WTC11 (cell line): ENCODE data around the gene ST13. TPM values are rescaled to one million over a fixed set of nuclear protein-coding genes. Genes with fewer than 3 reads are reported as not detected.
"Not testable (repeated sequence)": the region's sequence is repeated elsewhere in the genome, so short reads cannot be mapped to it uniquely, and the experiment has no call there.

Experiments used
- ATAC-seq: fragments of 200-7000 bp; cut with Tn5 transposase; 2 replicates; pipeline ENCODE4 v1.10.0; 2021; ENCODE audit warnings: mild to moderate bottlenecking, moderate library complexity
- CTCF ChIA-PET: fragments of 300-600 bp; sonication (Branson Sonifier 250); formaldehyde crosslinking; loops from one replicate; lab custom pipeline; 2021; ENCODE audit warnings: antibody characterized with exemption; lab: Charles Lee
- POLR2A ChIA-PET: fragments of 350-600 bp; sonication (Branson Sonifier 250); formaldehyde crosslinking; loops from one replicate; lab custom pipeline; 2021; ENCODE audit warnings: antibody characterized with exemption; lab: Charles Lee
- DNase-seq: peaks from one replicate; pipeline ENCODE4 v3.0.0; 2021; ENCODE audit warnings: low spot score
- H3K27ac Mint-ChIP-seq: 2 replicates; pipeline ENCODE4 v1.8.0; 2021; ENCODE audit warnings: mixed read lengths
- H3K27me3 Mint-ChIP-seq: 2 replicates; pipeline ENCODE4 v1.8.0; 2021; ENCODE audit warnings: low read depth, mild to moderate bottlenecking, moderate library complexity, mixed read lengths
- H3K36me3 Mint-ChIP-seq: 2 replicates; pipeline ENCODE4 v1.8.0; 2021; ENCODE audit warnings: mixed read lengths
- H3K4me1 Mint-ChIP-seq: 2 replicates; pipeline ENCODE4 v1.8.0; 2022; ENCODE audit warnings: mixed read lengths
- H3K4me3 Mint-ChIP-seq: 2 replicates; pipeline ENCODE4 v1.8.0; 2021; ENCODE audit warnings: mild to moderate bottlenecking, moderate library complexity, mixed read lengths
- H3K9me3 Mint-ChIP-seq: 2 replicates; pipeline ENCODE4 v1.8.0; 2021; ENCODE audit warnings: mixed read lengths
- ARID4B ChIP-seq: sonication (generic); formaldehyde crosslinking; IDR thresholded peaks from 2 replicates; pipeline ENCODE4 v1.8.0; 2023; ENCODE audit warnings: missing genetic modification reagents, mild to moderate bottlenecking, borderline replicate concordance
- EMX1 ChIP-seq: fragments of 250-450 bp; sonication (Bioruptor Pico); IDR thresholded peaks from 2 replicates; pipeline ENCODE4 v1.8.0; 2021; ENCODE audit warnings: mild to moderate bottlenecking
- ERG ChIP-seq: fragments of 250-450 bp; sonication (Bioruptor Pico); IDR thresholded peaks from 2 replicates; pipeline ENCODE4 v1.8.0; 2021; ENCODE audit warnings: mild to moderate bottlenecking
- FOXP4 ChIP-seq: sonication (generic); formaldehyde crosslinking; IDR thresholded peaks from 2 replicates; pipeline ENCODE4 v1.8.0; 2022; ENCODE audit warnings: mild to moderate bottlenecking, missing genetic modification reagents
- MAX ChIP-seq: sonication (generic); formaldehyde crosslinking; IDR thresholded peaks from 2 replicates; pipeline ENCODE4 v1.8.0; 2022; ENCODE audit warnings: mild to moderate bottlenecking, missing genetic modification reagents
- MYBL2 ChIP-seq: sonication (generic); formaldehyde crosslinking; IDR thresholded peaks from 2 replicates; pipeline ENCODE4 v1.8.1; 2023; ENCODE audit warnings: mild to moderate bottlenecking, moderate library complexity, missing genetic modification reagents
- NR2C2 ChIP-seq: sonication (generic); formaldehyde crosslinking; IDR thresholded peaks from 2 replicates; pipeline ENCODE4 v1.8.0; 2022; ENCODE audit warnings: mild to moderate bottlenecking, missing genetic modification reagents
- OVOL2 ChIP-seq: fragments of 250-450 bp; sonication (Bioruptor Pico); IDR thresholded peaks from 2 replicates; pipeline ENCODE4 v1.9.0; 2021; ENCODE audit warnings: mild to moderate bottlenecking, borderline replicate concordance
- PREB ChIP-seq: sonication (generic); formaldehyde crosslinking; IDR thresholded peaks from 2 replicates; pipeline ENCODE4 v1.8.1; 2022; ENCODE audit warnings: mild to moderate bottlenecking, missing genetic modification reagents, moderate library complexity, borderline replicate concordance
- SMAD3 ChIP-seq: sonication (generic); formaldehyde crosslinking; IDR thresholded peaks from 2 replicates; pipeline ENCODE4 v1.8.0; 2022; ENCODE audit warnings: missing genetic modification reagents, mild to moderate bottlenecking, borderline replicate concordance
- SMAD4 ChIP-seq: sonication (generic); formaldehyde crosslinking; IDR thresholded peaks from 2 replicates; pipeline ENCODE4 v1.8.0; 2022; ENCODE audit warnings: mild to moderate bottlenecking, missing genetic modification reagents
- USF2 ChIP-seq: sonication (generic); formaldehyde crosslinking; IDR thresholded peaks from 2 replicates; pipeline ENCODE4 v1.8.1; 2023; ENCODE audit warnings: mild to moderate bottlenecking, missing genetic modification reagents, moderate library complexity
- ZNF423 ChIP-seq: fragments of 250-450 bp; sonication (Bioruptor Pico); IDR thresholded peaks from 2 replicates; pipeline ENCODE4 v2.1.2; 2022; ENCODE audit warnings: mild to moderate bottlenecking, moderate library complexity
- ZSCAN18 ChIP-seq: fragments of 250-450 bp; sonication (Bioruptor Pico); IDR thresholded peaks from 2 replicates; pipeline ENCODE4 v2.1.2; 2022; ENCODE audit warnings: mild to moderate bottlenecking, moderate library complexity
- microRNA-seq: library from miRNA; unstranded; fragments of <30 nt; microRNA quantifications from one replicate; pipeline ENCODE4 v1.2.0, GENCODE V29; 2022; ENCODE audit warnings: borderline number of aligned reads
- total RNA-seq: library from RNA; stranded (reverse); gene quantifications from 3 replicates; pipeline ENCODE4 v1.2.3, GENCODE V29; 2021

ST13 gene
- total RNA-seq, 1 experiment from 2014 or later, result 289 TPM

GRCh38 chr22:40782521-40782920 lies 73.9 kb downstream of the ST13 start (continued):
- no peak for TF ChIP-seq SMAD4
- no peak for TF ChIP-seq ARID4B (CRISPR knock-in tag)
- TF ChIP-seq ZSCAN18 (CRISPR knock-in tag), result no peak
- TF ChIP-seq PREB (CRISPR knock-in tag), result no peak
- no peak for TF ChIP-seq ZNF423
- TF ChIP-seq FOXP4, result no peak
- TF ChIP-seq USF2 (CRISPR knock-in tag), result no peak
- TF ChIP-seq OVOL2 (CRISPR knock-in tag), result no peak
- TF ChIP-seq MAX (CRISPR knock-in tag), result no peak
- TF ChIP-seq NR2C2 (CRISPR knock-in tag), result no peak
- TF ChIP-seq SMAD3 (CRISPR knock-in tag), result no peak
- no peak for TF ChIP-seq ERG
- TF ChIP-seq MYBL2 (CRISPR knock-in tag), result no peak
- no peak for TF ChIP-seq EMX1 (CRISPR knock-in tag)

GRCh38 chr22:40781749-40782148 lies 74.7 kb downstream of the ST13 start:
- CTCF ChIA-PET, result interaction anchor here (1.8 kb wide), 1 partner anchor 99 kb away, joined by 6 read pairs; no protein-coding TSS in a partner anchor
- H3K4me1 Mint-ChIP-seq, H3K4me3 Mint-ChIP-seq, ATAC-seq, DNase-seq, H3K27ac Mint-ChIP-seq, H3K9me3 Mint-ChIP-seq, POLR2A ChIA-PET, H3K27me3 Mint-ChIP-seq: not testable (repeated sequence)
- peaks cover 20% of the 10 kb centered on the region for H3K36me3 Mint-ChIP-seq

Small RNA genes lying within 50 kb of the gene (microRNA-seq; reads per million reads assigned to microRNA genes)
- 2.1 reads per million for gene MIR4766

Other genes with a start within 250 kb of the ST13 start
- 39.7 to 49.8 TPM (median 48.4 TPM) in 3 replicates for gene MRTFA, start 219.9 kb downstream of the ST13 start, total RNA-seq
- 0.57 to 1.0 TPM (median 0.69 TPM) in 3 replicates for gene MCHR1, start 177.2 kb downstream of the ST13 start, total RNA-seq
- gene SLC25A17, start 37.3 kb downstream of the ST13 start, total RNA-seq, result 22.0 to 29.6 TPM (median 25.2 TPM) in 3 replicates
- 25.9 to 28.2 TPM (median 27.5 TPM) in 3 replicates for gene XPNPEP3, start 509 bp upstream of the ST13 start, total RNA-seq
- gene DNAJB7, start 5.5 kb upstream of the ST13 start, total RNA-seq, result not detected in 3 replicates
- gene RBX1, start 94.7 kb upstream of the ST13 start, total RNA-seq, result 68.2 to 70.8 TPM (median 70.3 TPM) in 3 replicates
- 95.6 to 97.1 TPM (median 95.8 TPM) in 3 replicates for gene EP300, start 236.0 kb upstream of the ST13 start, total RNA-seq